ENCODE measurements around the gene LDLRAD3.
"Not testable (repeated sequence)": the region's sequence is repeated elsewhere in the genome, so short reads cannot be mapped to it uniquely, and the experiment has no call there.

LDLRAD3 gene

GRCh38 chr11:36024716-36025115, 80.9 kb downstream of the LDLRAD3 start:
- no peak for DNase-seq

- DNase-seq, result no peak
Observed at GRCh38 chr11:36026315-36026968, 82.6 kb downstream of the LDLRAD3 start.

- no peak for DNase-seq
Observed at GRCh38 chr11:36027731-36028130, 83.9 kb downstream of the LDLRAD3 start.

- no peak for DNase-seq
Observed at GRCh38 chr11:36029616-36030015, 85.8 kb downstream of the LDLRAD3 start.

GRCh38 chr11:36030731-36031281, 86.9 kb downstream of the LDLRAD3 start:
- peak; percentile 11 for DNase-seq

- DNase-seq, result no peak
Observed at GRCh38 chr11:36033082-36033751, 89.4 kb downstream of the LDLRAD3 start.

- no peak for DNase-seq
Observed at GRCh38 chr11:36033936-36034335, 90.1 kb downstream of the LDLRAD3 start.

GRCh38 chr11:36034551-36035331, 90.9 kb downstream of the LDLRAD3 start:
- DNase-seq, result no peak

GRCh38 chr11:36035454-36035853, 91.6 kb downstream of the LDLRAD3 start:
- no peak for DNase-seq

- DNase-seq, result no peak
Observed at GRCh38 chr11:36035999-36036398, 92.1 kb downstream of the LDLRAD3 start.

- no peak for DNase-seq
Observed at GRCh38 chr11:36037031-36037430, 93.2 kb downstream of the LDLRAD3 start.

- DNase-seq, result no peak
Observed at GRCh38 chr11:36038541-36038940, 94.7 kb downstream of the LDLRAD3 start.

- no peak for DNase-seq
Observed at GRCh38 chr11:36039471-36039870, 95.6 kb downstream of the LDLRAD3 start.

- DNase-seq, result no peak
Observed at GRCh38 chr11:36041988-36042611, 98.2 kb downstream of the LDLRAD3 start.

GRCh38 chr11:36044636-36045035, 100.8 kb downstream of the LDLRAD3 start:
- no peak for DNase-seq

GRCh38 chr11:36045945-36046344, 102.1 kb downstream of the LDLRAD3 start:
- not testable (repeated sequence) for DNase-seq

- DNase-seq, result no peak
Observed at GRCh38 chr11:36046932-36047331, 103.1 kb downstream of the LDLRAD3 start.

GRCh38 chr11:36047344-36047743, 103.5 kb downstream of the LDLRAD3 start:
- no peak for DNase-seq

GRCh38 chr11:36048496-36049247, 104.8 kb downstream of the LDLRAD3 start:
- DNase-seq, result no peak

- no peak for DNase-seq
Observed at GRCh38 chr11:36051235-36052144, 107.6 kb downstream of the LDLRAD3 start.

GRCh38 chr11:36053281-36053680, 109.4 kb downstream of the LDLRAD3 start:
- no peak for DNase-seq

Data from RPMI8226 (cell line).